Mesendoderm (in vitro differentiated cells): ENCODE data around the gene RSF1.

ENCODE experiments used
- DNase-seq: peaks from one replicate; pipeline ENCODE4 v3.0.0; 2013
- H2AK5ac ChIP-seq: 2 replicates; pipeline ENCODE4 v1.6.1; 2013; ENCODE audit warnings: low read length, inconsistent platforms
- H2BK120ac ChIP-seq: 2 replicates; pipeline ENCODE4 v1.6.1; 2013; ENCODE audit warnings: low read depth, mild to moderate bottlenecking, low read length, moderate library complexity, mixed read lengths
- H2BK15ac ChIP-seq: replicated peaks from 2 replicates; pipeline ENCODE4 v1.6.1; 2013; ENCODE audit warnings: low read depth, mild to moderate bottlenecking, moderate library complexity
- H2BK5ac ChIP-seq: 2 replicates; pipeline ENCODE4 v1.6.1; 2013; ENCODE audit warnings: low read length, inconsistent platforms
- H3K18ac ChIP-seq: 2 replicates; pipeline ENCODE4 v1.6.1; 2013; ENCODE audit warnings: mild to moderate bottlenecking, low read length, mixed read lengths
- H3K23ac ChIP-seq: one replicate; pipeline ENCODE4 v1.6.1; 2013; ENCODE audit warnings: low read length
- H3K27ac ChIP-seq: 2 replicates; pipeline ENCODE4 v1.5.1; 2013; ENCODE audit warnings: low read depth, mild to moderate bottlenecking, inconsistent platforms, low read length, moderate library complexity
- H3K27me3 ChIP-seq: 2 replicates; pipeline ENCODE4 v1.6.1; 2013; ENCODE audit warnings: low read length, control low read depth, mild to moderate bottlenecking, inconsistent platforms; ENCODE audit not compliant: insufficient read depth, poor library complexity
- H3K36me3 ChIP-seq: 2 replicates; pipeline ENCODE4 v1.6.1; 2013; ENCODE audit warnings: low read length, inconsistent platforms; ENCODE audit not compliant: control insufficient read depth, insufficient read depth
- H3K4ac ChIP-seq: one replicate; pipeline ENCODE4 v1.6.1; 2013; ENCODE audit warnings: low read depth, mild to moderate bottlenecking, low read length, moderate library complexity
- H3K4me1 ChIP-seq: 2 replicates; pipeline ENCODE4 v1.6.1; 2013; ENCODE audit warnings: low read depth, low read length, inconsistent platforms; ENCODE audit not compliant: control insufficient read depth
- H3K4me2 ChIP-seq: 2 replicates; pipeline ENCODE4 v1.6.1; 2013; ENCODE audit warnings: low read length
- H3K4me3 ChIP-seq: 2 replicates; pipeline ENCODE4 v1.5.1; 2013; ENCODE audit warnings: mild to moderate bottlenecking, low read length
- H3K56ac ChIP-seq: one replicate; pipeline ENCODE4 v1.6.1; 2013; ENCODE audit warnings: low read length
- H3K79me1 ChIP-seq: 2 replicates; pipeline ENCODE4 v1.6.1; 2013; ENCODE audit warnings: low read length, inconsistent platforms
- H3K79me2 ChIP-seq: 2 replicates; pipeline ENCODE4 v1.6.1; 2013; ENCODE audit warnings: mild to moderate bottlenecking, low read length; ENCODE audit not compliant: control insufficient read depth, insufficient read depth
- H3K9ac ChIP-seq: 2 replicates; pipeline ENCODE4 v1.6.1; 2013; ENCODE audit warnings: low read length, inconsistent platforms
- H4K5ac ChIP-seq: one replicate; pipeline ENCODE4 v1.6.1; 2013; ENCODE audit warnings: low read length
- H4K8ac ChIP-seq: one replicate; pipeline ENCODE4 v1.6.1; 2013; ENCODE audit warnings: low read depth, mild to moderate bottlenecking, control low read depth, low read length, moderate library complexity
- whole genome bisulfite sequencing: extraction: QIAGEN DNeasy Blood & Tissue Kit; methylation state at CpG from one replicate; pipeline ENCODE4 v1.1.7; 2013; ENCODE audit warnings: low lambda C conversion rate, missing lambda C conversion rate; ENCODE audit not compliant: insufficient coverage; ENCODE audit errors: extremely low coverage; 5-methylcytosine and 5-hydroxymethylcytosine counted together

RSF1 gene

DNA sequence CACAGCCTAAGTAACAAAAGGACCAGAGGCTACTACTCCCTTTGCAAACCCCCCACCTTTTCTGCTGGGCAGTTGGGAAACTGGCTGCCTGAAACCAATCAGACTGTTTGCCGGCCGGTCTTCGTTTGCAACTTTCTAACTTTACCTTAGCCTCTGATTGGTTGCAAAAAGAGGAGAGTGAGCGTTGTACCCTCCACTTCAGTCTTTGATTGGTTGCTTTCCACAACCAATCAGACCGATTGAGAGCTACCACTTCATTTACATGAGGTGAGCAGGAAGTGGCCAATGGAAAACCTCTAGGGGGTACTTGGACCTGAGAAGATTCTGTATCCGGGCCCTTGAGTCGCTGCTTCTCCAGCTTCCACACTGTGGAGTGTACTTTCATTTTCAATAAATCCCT, 164.2 kb downstream of the RSF1 start:
- Histone ChIP-seq H4K5ac (no peak overlapping the region), H3K56ac (no peak overlapping the region), H3K4me3 (no peak overlapping the region), H2BK5ac (no peak overlapping the region), H3K27me3 (no peaks in the 10 kb centered on the region), H4K8ac (no peak overlapping the region), H3K9ac (no peak overlapping the region), H3K36me3 (no peaks in the 10 kb centered on the region), H3K79me1 (no peaks in the 10 kb centered on the region), H3K18ac (no peak overlapping the region), H2BK15ac (no peak overlapping the region), H3K4me1 (no peaks in the 10 kb centered on the region), H3K4me2 (no peak overlapping the region), H3K27ac (no peak overlapping the region), H2BK120ac (no peak overlapping the region), H3K23ac (no peak overlapping the region), H2AK5ac (no peak overlapping the region), H3K79me2 (no peaks in the 10 kb centered on the region), H3K4ac (no peak overlapping the region)
- DNase-seq, result peak; percentile 49
- no CpG with 5 or more reads among the region's 7 CpGs for WGBS

DNA sequence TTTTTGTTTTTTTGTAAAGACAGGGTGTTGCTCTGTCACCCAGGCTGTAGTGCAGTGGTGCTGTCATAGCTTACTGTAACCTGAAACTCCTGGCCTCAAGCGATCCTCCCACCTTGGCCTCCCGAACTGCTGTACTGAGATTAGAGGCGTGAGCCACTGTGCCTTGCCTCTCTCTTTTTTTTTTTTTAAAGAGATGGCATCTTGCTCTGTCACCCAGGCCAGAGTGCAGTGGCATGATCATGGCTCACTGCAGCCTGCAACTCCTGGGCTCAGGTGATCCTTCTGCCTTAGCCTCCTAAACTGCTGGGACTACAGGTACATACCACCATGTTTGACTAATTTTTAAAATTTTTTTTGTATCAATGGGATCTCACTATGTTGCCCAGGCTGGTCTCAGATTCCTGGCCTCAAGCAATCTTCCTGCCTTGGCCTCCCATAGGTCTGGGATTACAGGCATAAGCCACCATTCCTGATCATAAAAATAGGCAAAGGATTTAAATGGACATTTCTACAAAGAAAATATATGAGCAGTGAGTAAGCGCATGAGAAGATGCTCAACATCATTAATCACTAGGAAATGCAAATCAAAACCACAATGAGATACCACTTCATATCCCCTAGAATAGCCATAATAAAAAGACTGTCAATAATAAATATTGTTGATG, 165.6 kb downstream of the RSF1 start:
- H3K4me1 ChIP-seq, result no peaks in the 10 kb centered on the region
- no peak overlapping the region for H2BK15ac ChIP-seq
- no peak overlapping the region for H3K23ac ChIP-seq
- no peaks in the 10 kb centered on the region for H3K79me2 ChIP-seq
- H3K56ac ChIP-seq, result no peak overlapping the region
- H3K36me3 ChIP-seq, result no peaks in the 10 kb centered on the region
- H3K4me2 ChIP-seq, result no peak overlapping the region
- no CpG with 5 or more reads among the region's 4 CpGs for WGBS
- no peak overlapping the region for H3K4me3 ChIP-seq
- no peak overlapping the region for H4K8ac ChIP-seq
- H2BK120ac ChIP-seq, result no peak overlapping the region
- no peak overlapping the region for H3K27ac ChIP-seq
- H3K4ac ChIP-seq, result no peak overlapping the region
- H3K18ac ChIP-seq, result no peak overlapping the region
- H3K9ac ChIP-seq, result no peak overlapping the region
- no peaks in the 10 kb centered on the region for H3K27me3 ChIP-seq
- H2BK5ac ChIP-seq, result no peak overlapping the region
- no peak overlapping the region for H2AK5ac ChIP-seq
- peak; percentile 25 for DNase-seq
- no peak overlapping the region for H4K5ac ChIP-seq
- no peaks in the 10 kb centered on the region for H3K79me1 ChIP-seq

DNA sequence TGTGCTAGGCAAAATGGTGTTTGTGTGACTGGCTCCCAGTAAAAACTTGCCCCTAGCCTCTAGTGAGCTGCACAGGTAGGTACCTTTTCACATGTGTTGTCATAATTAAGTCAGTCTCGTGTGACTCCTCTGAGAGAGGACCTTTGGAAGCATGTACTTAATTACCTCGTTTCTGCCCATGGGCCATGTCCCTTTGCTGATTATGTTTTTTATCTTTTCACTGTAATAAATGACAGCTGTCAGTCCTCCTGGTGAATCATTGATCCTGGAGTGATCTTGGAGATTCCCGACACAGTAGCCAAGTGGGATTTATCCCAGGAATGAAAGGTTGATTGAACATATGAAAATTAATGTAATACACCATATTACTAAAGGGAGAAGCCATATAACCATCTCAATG, 170.4 kb downstream of the RSF1 start:
- Histone ChIP-seq H2AK5ac (no peak overlapping the region), H2BK5ac (no peak overlapping the region), H4K8ac (no peak overlapping the region), H3K4me3 (no peak overlapping the region), H3K23ac (no peak overlapping the region), H3K9ac (no peak overlapping the region), H3K18ac (no peak overlapping the region), H2BK120ac (no peak overlapping the region), H4K5ac (no peak overlapping the region), H3K4me1 (no peaks in the 10 kb centered on the region), H3K27ac (no peak overlapping the region), H3K27me3 (no peaks in the 10 kb centered on the region), H2BK15ac (no peak overlapping the region), H3K4me2 (no peak overlapping the region), H3K56ac (no peak overlapping the region), H3K79me1 (no peaks in the 10 kb centered on the region), H3K4ac (no peak overlapping the region), H3K36me3 (no peaks in the 10 kb centered on the region), H3K79me2 (no peaks in the 10 kb centered on the region)
- DNase-seq, result no peak
- WGBS, result no CpG with 5 or more reads among the region's 3 CpGs

DNA sequence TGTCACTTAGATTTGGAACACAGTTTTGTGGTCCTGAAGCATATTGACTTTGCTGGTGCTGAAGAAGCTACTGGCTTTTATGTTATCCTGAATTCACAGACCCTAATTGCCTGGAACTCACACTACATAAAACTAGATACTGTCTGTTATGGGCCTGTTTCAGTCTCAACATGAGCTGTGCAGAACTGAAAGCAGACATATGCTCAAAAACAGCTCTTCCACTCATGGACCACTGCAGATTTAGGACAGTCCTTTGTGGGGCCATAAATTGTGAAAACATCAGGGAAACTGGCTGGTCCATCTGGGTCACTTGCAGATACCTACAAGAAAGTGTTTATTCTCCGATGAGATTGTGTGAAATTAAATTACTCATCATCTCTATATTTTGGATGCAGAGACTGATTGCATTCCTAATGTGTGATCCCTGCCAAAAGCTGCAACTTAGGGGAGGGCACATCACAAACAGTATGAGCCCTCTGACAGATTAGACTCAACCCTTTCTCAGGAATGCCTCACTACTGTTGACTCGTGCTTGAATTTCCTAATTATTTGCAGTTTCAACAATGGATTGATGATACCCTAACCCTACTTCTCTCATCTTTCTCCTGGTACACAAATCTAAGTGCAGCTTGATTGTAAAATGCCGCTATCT, 172.7 kb downstream of the RSF1 start:
- Histone ChIP-seq H3K9ac (no peak overlapping the region), H3K56ac (no peak overlapping the region), H4K8ac (no peak overlapping the region)

DNA sequence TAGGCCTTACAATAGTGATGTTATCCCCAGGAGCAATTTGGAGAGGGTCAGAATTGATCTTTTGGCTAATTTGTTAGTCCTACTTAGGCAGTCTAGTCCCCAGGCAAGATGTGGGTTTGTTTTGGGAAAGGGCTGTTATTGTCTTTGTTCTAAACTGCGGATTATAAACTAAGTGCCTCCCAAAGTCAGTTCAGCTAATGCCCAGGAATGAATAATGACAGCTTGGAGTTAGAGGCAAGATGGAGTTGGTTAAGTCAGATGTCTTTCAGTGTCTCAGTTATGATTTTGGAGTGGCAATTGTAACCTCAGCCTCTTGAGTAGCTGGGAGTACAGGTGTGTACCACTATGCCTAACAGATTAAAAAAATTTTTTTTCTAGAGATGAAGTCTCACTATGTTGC, 175.6 kb downstream of the RSF1 start:
- Histone ChIP-seq H3K4me3 (no peak overlapping the region), H2AK5ac (no peak overlapping the region), H3K4ac (no peak overlapping the region), H3K27me3 (no peaks in the 10 kb centered on the region), H3K18ac (no peak overlapping the region), H4K8ac (no peak overlapping the region), H3K79me2 (no peaks in the 10 kb centered on the region), H3K36me3 (no peaks in the 10 kb centered on the region), H2BK120ac (no peak overlapping the region), H3K4me2 (no peak overlapping the region), H3K9ac (no peak overlapping the region), H2BK5ac (no peak overlapping the region), H3K79me1 (no peaks in the 10 kb centered on the region), H4K5ac (no peak overlapping the region), H3K4me1 (no peaks in the 10 kb centered on the region), H3K23ac (no peak overlapping the region), H3K27ac (no peak overlapping the region), H3K56ac (no peak overlapping the region), H2BK15ac (no peak overlapping the region)
- DNase-seq, result no peak
- no CpG with 5 or more reads among the region's 1 CpG for WGBS

More for the DNA sequence above, 172.7 kb downstream of the RSF1 start:
- Histone ChIP-seq H4K5ac (no peak overlapping the region), H3K27ac (no peak overlapping the region), H2BK120ac (no peak overlapping the region), H3K36me3 (no peaks in the 10 kb centered on the region), H3K23ac (no peak overlapping the region), H3K4me1 (no peaks in the 10 kb centered on the region), H3K4ac (no peak overlapping the region), H2BK5ac (no peak overlapping the region), H3K4me2 (no peak overlapping the region), H3K27me3 (no peaks in the 10 kb centered on the region), H3K79me1 (no peaks in the 10 kb centered on the region), H2BK15ac (no peak overlapping the region), H2AK5ac (no peak overlapping the region), H3K79me2 (no peaks in the 10 kb centered on the region), H3K18ac (no peak overlapping the region), H3K4me3 (no peak overlapping the region)
- no peak for DNase-seq
- WGBS, result no CpG with 5 or more reads among the region's 3 CpGs

DNA sequence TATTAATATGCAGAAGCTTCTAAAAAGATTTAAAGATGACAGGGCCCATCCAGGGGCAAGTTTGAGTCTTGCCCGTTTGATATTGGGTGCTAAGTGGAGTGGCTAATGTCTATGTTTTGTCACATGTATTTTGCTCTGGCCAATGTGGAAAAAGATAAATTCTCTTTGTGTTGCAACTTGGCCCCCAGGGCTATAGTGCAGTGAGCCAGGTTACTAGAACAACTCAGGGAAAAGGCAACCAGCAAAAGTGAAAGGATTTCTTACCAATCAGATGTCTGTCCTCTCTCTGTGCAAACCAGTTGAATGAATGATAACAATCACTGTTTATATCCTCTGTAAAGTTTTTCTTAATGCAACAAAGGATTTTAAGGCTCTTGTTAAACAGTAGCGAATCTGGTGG, 178.3 kb downstream of the RSF1 start:
- Histone ChIP-seq H2AK5ac (no peak overlapping the region), H3K9ac (no peak overlapping the region), H3K36me3 (no peaks in the 10 kb centered on the region), H2BK5ac (no peak overlapping the region), H2BK15ac (no peak overlapping the region), H3K18ac (no peak overlapping the region), H3K27ac (no peak overlapping the region), H3K4ac (no peak overlapping the region), H4K8ac (no peak overlapping the region), H3K4me3 (no peak overlapping the region), H4K5ac (no peak overlapping the region), H3K79me1 (no peaks in the 10 kb centered on the region), H3K4me2 (no peak overlapping the region), H3K4me1 (peaks cover 2% of the 10 kb centered on the region), H3K56ac (no peak overlapping the region), H3K23ac (no peak overlapping the region), H3K79me2 (peaks cover 2% of the 10 kb centered on the region), H3K27me3 (no peaks in the 10 kb centered on the region), H2BK120ac (no peak overlapping the region)
- no CpG with 5 or more reads among the region's 2 CpGs for WGBS
- DNase-seq, result no peak
